Measurements from ENCODE around the gene CHMP1A. TPM values are rescaled to one million over a fixed set of nuclear protein-coding genes. Genes with fewer than 3 reads are reported as not detected.

Gene CHMP1A
- total RNA-seq, 4 donors from 2014 or later, result 54.5 to 101 (median 82.2) TPM

DNA sequence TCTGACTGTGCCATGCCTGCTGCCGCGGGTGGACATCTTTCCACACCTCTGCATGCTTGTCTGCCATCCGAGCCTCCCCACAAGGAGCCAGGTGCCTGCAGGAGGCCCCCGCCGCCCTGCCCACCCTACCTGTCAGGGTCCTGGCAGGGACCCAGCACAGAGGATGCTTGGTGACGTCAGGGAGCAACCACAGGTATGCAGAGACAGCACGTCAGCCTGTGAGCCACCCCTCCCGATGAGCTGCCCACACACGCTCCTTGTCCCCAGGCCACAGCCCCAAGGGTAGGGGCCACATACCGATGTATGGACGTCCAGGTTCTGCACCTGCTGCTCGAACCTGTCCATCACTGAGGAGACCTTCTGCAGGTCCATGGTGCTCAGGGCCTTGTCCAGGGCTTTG, 10.6 kb downstream of the CHMP1A start:
- WGBS, 2 donors (ENCODE audit: low coverage in 1 of 2), result 60% methylated on average over 1 of the region's 12 CpGs; no CpG with 5 or more reads in 1 of the 2 donors
- no peak overlapping the region for H3K27ac ChIP-seq

DNA sequence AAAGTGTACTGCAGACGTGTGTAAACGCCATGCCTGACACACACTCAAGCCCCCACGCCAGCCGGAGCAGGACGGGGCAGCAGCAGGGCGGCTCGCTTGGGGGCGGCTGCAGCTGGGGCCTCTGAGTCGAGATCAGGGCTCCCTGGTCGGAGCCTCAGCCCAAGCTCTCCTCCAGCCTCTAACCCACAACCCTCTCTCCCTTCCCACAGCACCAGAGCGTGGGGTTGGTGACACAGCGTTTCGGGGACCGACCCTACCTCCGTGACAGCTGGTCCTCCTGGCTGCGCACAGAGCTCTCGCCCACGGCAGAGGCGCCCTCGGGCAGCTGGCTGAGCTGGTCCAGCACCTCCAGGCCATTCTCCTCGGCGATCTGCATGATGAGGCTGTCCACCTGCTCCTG, 11.2 kb downstream of the CHMP1A start:
- H3K4me3 ChIP-seq, result no peak overlapping the region
- peaks cover 0 to 69% of the 10 kb centered on the region in 2 donors for H3K36me3 ChIP-seq
- peaks cover 0 to 8% (median 0%) of the 10 kb centered on the region in 3 donors for H3K4me1 ChIP-seq
- H3K27ac ChIP-seq, result no peak overlapping the region
- no peaks in the 10 kb centered on the region for H3K27me3 ChIP-seq
- TF ChIP-seq POLR2AphosphoS5 (IDR thresholded peaks at IDR 0.05) (no peak), POLR2A (IDR thresholded peaks at IDR 0.05) (no peak), EP300 (IDR thresholded peaks at IDR 0.05) (no peak)
- TF ChIP-seq, protein P1, sequence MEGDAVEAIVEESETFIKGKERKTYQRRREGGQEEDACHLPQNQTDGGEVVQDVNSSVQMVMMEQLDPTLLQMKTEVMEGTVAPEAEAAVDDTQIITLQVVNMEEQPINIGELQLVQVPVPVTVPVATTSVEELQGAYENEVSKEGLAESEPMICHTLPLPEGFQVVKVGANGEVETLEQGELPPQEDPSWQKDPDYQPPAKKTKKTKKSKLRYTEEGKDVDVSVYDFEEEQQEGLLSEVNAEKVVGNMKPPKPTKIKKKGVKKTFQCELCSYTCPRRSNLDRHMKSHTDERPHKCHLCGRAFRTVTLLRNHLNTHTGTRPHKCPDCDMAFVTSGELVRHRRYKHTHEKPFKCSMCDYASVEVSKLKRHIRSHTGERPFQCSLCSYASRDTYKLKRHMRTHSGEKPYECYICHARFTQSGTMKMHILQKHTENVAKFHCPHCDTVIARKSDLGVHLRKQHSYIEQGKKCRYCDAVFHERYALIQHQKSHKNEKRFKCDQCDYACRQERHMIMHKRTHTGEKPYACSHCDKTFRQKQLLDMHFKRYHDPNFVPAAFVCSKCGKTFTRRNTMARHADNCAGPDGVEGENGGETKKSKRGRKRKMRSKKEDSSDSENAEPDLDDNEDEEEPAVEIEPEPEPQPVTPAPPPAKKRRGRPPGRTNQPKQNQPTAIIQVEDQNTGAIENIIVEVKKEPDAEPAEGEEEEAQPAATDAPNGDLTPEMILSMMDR (IDR thresholded peaks at IDR 0.05), result no peak
- no peak for ATAC-seq
- WGBS, 2 donors (ENCODE audit: low coverage in 1 of 2), result 94% methylated on average over 7 of the region's 22 CpGs; no CpG with 5 or more reads in 1 of the 2 donors
- H3K9me3 ChIP-seq, result no peaks in the 10 kb centered on the region

More for the DNA sequence above, 10.6 kb downstream of the CHMP1A start:
- H3K36me3 ChIP-seq, result peaks cover 0 to 75% of the 10 kb centered on the region in 2 donors
- TF ChIP-seq POLR2A (IDR thresholded peaks at IDR 0.05), result no peak
- TF ChIP-seq, protein P1 (IDR thresholded peaks at IDR 0.05), result no peak
- no peak for TF ChIP-seq POLR2AphosphoS5 (IDR thresholded peaks at IDR 0.05)
- H3K27me3 ChIP-seq, result no peaks in the 10 kb centered on the region
- H3K9me3 ChIP-seq, result no peaks in the 10 kb centered on the region
- ATAC-seq, result no peak
- H3K4me3 ChIP-seq, result no peak overlapping the region
- peaks cover 0 to 1% (median 0%) of the 10 kb centered on the region in 3 donors for H3K4me1 ChIP-seq

DNA sequence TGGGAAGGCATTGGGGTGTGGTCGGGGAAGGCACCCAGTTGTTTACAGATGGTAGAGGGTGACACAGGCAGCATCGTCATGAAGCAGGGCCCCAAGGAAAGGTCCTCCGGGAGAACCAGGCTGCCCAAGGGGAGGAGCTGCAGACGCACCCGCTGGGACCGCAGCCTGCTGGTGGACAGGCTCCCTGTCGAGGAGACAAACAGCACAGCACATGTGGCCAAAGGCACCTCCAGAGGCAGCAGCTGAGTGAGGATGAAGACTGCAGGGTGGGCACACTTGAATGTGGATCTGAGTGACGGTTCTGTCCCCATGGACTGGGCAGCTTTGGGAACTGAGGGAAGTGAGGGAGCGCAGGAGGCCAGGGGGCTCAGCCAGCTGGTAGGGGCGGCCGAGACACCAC, 12.4 kb downstream of the CHMP1A start:
- Histone ChIP-seq H3K4me3 (no peak overlapping the region), H3K27ac (no peak overlapping the region), H3K36me3 (peaks cover 0 to 58% of the 10 kb centered on the region in 2 donors), H3K9me3 (no peaks in the 10 kb centered on the region), H3K27me3 (no peaks in the 10 kb centered on the region), H3K4me1 (peaks cover 0 to 19% (median 0%) of the 10 kb centered on the region in 3 donors)
- TF ChIP-seq POLR2A (IDR thresholded peaks at IDR 0.05) (no peak), POLR2AphosphoS5 (IDR thresholded peaks at IDR 0.05) (no peak), EP300 (IDR thresholded peaks at IDR 0.05) (no peak)
- TF ChIP-seq, protein P1 (IDR thresholded peaks at IDR 0.05), result no peak
- no peak for ATAC-seq
- 70 to 88% methylated on average over 2 to 3 of the region's 11 CpGs for WGBS, 2 donors (ENCODE audit: low coverage in 1 of 2)

DNA sequence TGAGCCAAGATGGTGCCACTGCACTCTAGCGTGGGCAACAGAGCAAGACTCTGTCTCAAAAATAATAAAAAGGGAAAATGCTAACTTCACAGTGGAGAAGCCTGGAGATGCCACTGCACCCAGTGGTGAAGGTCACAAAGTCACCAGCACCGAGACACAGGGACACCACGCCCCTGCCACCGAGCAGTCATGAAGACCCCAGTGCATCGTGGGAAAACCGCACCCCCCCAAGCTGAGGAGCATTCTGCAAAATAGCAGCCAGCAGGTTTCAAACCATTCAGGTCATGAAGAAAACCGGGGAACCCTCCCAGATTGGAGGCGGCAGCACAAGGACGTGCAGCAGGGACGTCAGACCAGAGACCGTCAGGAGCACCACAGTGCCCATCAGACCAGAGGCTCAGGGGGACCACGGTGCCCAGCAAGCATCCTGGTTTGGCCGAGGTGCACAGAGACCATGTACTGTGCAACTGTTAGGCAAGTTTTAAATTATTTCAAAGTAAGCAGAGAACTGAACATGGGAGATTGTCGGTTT, 13.7 kb downstream of the CHMP1A start:
- H3K27ac ChIP-seq, result no peak overlapping the region
- TF ChIP-seq, protein P1 (IDR thresholded peaks at IDR 0.05), result no peak
- TF ChIP-seq POLR2AphosphoS5 (IDR thresholded peaks at IDR 0.05), result no peak
- TF ChIP-seq POLR2A (IDR thresholded peaks at IDR 0.05), result no peak
- no peak for TF ChIP-seq EP300 (IDR thresholded peaks at IDR 0.05)
- H3K9me3 ChIP-seq, result no peaks in the 10 kb centered on the region
- H3K4me3 ChIP-seq, result no peak overlapping the region
- peaks cover 0 to 21% (median 0%) of the 10 kb centered on the region in 3 donors for H3K4me1 ChIP-seq
- ATAC-seq, result no peak
- WGBS, 2 donors (ENCODE audit: low coverage in 1 of 2), result 67 to 81% methylated on average over 1 to 7 of the region's 14 CpGs
- no peaks in the 10 kb centered on the region for H3K27me3 ChIP-seq
- peaks cover 0 to 45% of the 10 kb centered on the region in 2 donors for H3K36me3 ChIP-seq

DNA sequence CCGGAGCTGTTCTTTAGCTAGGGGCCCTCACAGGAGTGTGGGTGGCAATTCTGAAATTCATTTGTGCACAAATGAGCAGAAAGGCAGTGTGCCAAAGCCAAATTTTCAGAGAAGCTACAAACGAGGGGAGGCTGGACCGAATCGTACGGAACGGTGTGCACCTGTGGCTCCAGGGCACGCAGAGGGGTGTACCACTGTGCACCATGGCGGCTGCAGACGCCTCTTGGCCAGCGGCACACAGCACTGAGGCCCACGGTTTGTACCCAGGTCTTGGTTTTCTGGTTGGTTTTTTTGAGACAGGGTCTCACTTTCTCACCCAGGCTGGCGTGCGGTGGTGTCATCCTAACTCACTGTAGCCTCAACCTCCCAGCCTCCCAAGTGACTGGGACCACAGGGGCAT, 14.9 kb downstream of the CHMP1A start:
- H3K27ac ChIP-seq, result no peak overlapping the region
- TF ChIP-seq, protein P1 (IDR thresholded peaks at IDR 0.05), result no peak
- TF ChIP-seq POLR2AphosphoS5 (IDR thresholded peaks at IDR 0.05), result no peak
- H3K4me3 ChIP-seq, result no peak overlapping the region
- ATAC-seq, result no peak
- no peaks in the 10 kb centered on the region for H3K27me3 ChIP-seq
- peaks cover 0 to 39% of the 10 kb centered on the region in 2 donors for H3K36me3 ChIP-seq
- H3K4me1 ChIP-seq, result peaks cover 0 to 21% (median 0%) of the 10 kb centered on the region in 3 donors
- WGBS, 2 donors (ENCODE audit: low coverage in 1 of 2), result 40 to 81% methylated on average over 1 to 4 of the region's 13 CpGs
- no peaks in the 10 kb centered on the region for H3K9me3 ChIP-seq
